Measurements from ENCODE around the gene RRAS. TPM values are rescaled to one million over a fixed set of nuclear protein-coding genes. Genes with fewer than 3 reads are reported as not detected.
"Not testable (repeated sequence)": the region's sequence is repeated elsewhere in the genome, so short reads cannot be mapped to it uniquely, and the experiment has no call there.

The RRAS gene
- total and polyA plus RNA-seq, 12 donors: 6.8 to 180 (median 42.3) TPM

- Histone ChIP-seq H3K4me1 (replicated peaks in 1 of 2) (peaks cover 0 to 6% of the 10 kb centered on the region in 2 donors), H3K36me3 (replicated peaks in 1 of 2) (peaks cover 0 to 13% of the 10 kb centered on the region in 2 donors), H3K27ac (peak overlapping the region in 1 of 5 donors; percentile 42), H3K9me3 (replicated peaks in 1 of 3) (no peaks in the 10 kb centered on the region), H3K27me3 (no peaks in the 10 kb centered on the region), H3K4me3 (no peak overlapping the region)
- no peak for TF ChIP-seq POLR2A (IDR thresholded peaks at IDR 0.05)
- TF ChIP-seq, protein P1, sequence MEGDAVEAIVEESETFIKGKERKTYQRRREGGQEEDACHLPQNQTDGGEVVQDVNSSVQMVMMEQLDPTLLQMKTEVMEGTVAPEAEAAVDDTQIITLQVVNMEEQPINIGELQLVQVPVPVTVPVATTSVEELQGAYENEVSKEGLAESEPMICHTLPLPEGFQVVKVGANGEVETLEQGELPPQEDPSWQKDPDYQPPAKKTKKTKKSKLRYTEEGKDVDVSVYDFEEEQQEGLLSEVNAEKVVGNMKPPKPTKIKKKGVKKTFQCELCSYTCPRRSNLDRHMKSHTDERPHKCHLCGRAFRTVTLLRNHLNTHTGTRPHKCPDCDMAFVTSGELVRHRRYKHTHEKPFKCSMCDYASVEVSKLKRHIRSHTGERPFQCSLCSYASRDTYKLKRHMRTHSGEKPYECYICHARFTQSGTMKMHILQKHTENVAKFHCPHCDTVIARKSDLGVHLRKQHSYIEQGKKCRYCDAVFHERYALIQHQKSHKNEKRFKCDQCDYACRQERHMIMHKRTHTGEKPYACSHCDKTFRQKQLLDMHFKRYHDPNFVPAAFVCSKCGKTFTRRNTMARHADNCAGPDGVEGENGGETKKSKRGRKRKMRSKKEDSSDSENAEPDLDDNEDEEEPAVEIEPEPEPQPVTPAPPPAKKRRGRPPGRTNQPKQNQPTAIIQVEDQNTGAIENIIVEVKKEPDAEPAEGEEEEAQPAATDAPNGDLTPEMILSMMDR (IDR thresholded peaks at IDR 0.05): no peak
- intact Hi-C loops (cut with DNase I): loop anchor here in 1 of 2 donors (5.0 kb wide), 1 partner anchor 34 kb away; no protein-coding TSS in a partner anchor
- WGBS, 4 donors: 22 to 34% (median 24%) methylated on average over 9 of the region's 9 CpGs
- peak in 2 of 7 donors; percentile 35 to 51 for DNase-seq
Observed at GRCh38 chr19:49631014-49631588, 8.8 kb downstream of the RRAS start.

DNA sequence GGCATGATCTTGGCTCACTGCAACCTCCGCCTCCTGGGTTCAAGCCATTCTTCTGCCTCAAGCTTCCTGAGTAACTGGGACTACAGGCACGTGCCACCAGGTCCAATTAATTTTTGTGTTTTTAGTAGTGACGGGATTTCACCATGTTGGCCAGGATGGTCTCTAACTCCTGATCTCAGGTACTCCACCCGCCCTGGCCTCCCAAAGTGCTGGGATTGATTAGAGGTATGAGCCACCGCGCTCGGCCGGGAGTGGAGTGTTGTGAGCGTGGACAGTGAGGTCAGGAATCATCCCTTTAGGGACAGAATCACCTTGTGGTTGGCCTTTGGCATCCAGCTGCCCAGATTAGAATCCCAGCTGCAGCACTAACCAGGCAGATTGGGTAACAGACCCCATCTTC lies 10.3 kb downstream of the RRAS start:
- peaks cover 0 to 22% of the 10 kb centered on the region in 2 donors for H3K36me3 ChIP-seq (replicated peaks in 1 of 2)
- H3K27me3 ChIP-seq: no peaks in the 10 kb centered on the region
- intact Hi-C loops (cut with DNase I): loop anchor here in 1 of 2 donors (5.0 kb wide), 1 partner anchor 32 kb away; no protein-coding TSS in a partner anchor
- TF ChIP-seq, protein P1 (IDR thresholded peaks at IDR 0.05): no peak
- no peak for TF ChIP-seq POLR2A (IDR thresholded peaks at IDR 0.05)
- H3K27ac ChIP-seq: no peak overlapping the region
- H3K4me3 ChIP-seq: no peak overlapping the region
- DNase-seq: no peak
- no peaks in the 10 kb centered on the region for H3K9me3 ChIP-seq (replicated peaks in 1 of 3)
- WGBS, 4 donors: 87 to 93% (median 89%) methylated on average over 6 to 9 of the region's 9 CpGs
- peaks cover 0 to 6% of the 10 kb centered on the region in 2 donors for H3K4me1 ChIP-seq (replicated peaks in 1 of 2)

DNA sequence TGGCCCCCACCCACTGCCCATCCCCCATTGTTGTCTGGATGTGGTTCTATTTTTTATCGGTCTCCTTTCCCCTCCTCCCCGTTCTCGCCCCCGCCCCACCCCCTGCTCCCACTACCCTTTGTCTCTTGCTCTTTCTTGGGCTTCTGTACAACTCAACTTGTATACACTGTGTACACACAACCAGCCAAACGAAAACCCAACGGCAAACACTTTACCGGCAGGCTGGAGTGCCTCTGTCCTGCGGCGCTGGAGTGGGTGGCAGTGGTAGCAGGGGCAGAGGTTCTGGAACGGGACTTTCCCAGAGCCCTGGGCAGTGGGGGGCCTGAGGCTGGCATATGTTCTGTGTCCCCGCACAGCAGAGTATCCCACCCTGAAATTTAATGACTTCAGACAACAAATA lies 13.7 kb downstream of the RRAS start:
- H3K27ac ChIP-seq: no peak overlapping the region
- H3K9me3 ChIP-seq (replicated peaks in 1 of 3): no peaks in the 10 kb centered on the region
- no peak overlapping the region for H3K4me3 ChIP-seq
- no peaks in the 10 kb centered on the region for H3K27me3 ChIP-seq
- H3K36me3 ChIP-seq (replicated peaks in 1 of 2): peaks cover 0 to 34% of the 10 kb centered on the region in 2 donors
- no peak for DNase-seq
- intact Hi-C loops (cut with DNase I): no loop called here
- WGBS, 4 donors: 89 to 96% (median 91%) methylated on average over 11 of the region's 11 CpGs
- peaks cover 0 to 6% of the 10 kb centered on the region in 2 donors for H3K4me1 ChIP-seq (replicated peaks in 1 of 2)
- TF ChIP-seq, protein P1 (IDR thresholded peaks at IDR 0.05): no peak
- no peak for TF ChIP-seq POLR2A (IDR thresholded peaks at IDR 0.05)

DNA sequence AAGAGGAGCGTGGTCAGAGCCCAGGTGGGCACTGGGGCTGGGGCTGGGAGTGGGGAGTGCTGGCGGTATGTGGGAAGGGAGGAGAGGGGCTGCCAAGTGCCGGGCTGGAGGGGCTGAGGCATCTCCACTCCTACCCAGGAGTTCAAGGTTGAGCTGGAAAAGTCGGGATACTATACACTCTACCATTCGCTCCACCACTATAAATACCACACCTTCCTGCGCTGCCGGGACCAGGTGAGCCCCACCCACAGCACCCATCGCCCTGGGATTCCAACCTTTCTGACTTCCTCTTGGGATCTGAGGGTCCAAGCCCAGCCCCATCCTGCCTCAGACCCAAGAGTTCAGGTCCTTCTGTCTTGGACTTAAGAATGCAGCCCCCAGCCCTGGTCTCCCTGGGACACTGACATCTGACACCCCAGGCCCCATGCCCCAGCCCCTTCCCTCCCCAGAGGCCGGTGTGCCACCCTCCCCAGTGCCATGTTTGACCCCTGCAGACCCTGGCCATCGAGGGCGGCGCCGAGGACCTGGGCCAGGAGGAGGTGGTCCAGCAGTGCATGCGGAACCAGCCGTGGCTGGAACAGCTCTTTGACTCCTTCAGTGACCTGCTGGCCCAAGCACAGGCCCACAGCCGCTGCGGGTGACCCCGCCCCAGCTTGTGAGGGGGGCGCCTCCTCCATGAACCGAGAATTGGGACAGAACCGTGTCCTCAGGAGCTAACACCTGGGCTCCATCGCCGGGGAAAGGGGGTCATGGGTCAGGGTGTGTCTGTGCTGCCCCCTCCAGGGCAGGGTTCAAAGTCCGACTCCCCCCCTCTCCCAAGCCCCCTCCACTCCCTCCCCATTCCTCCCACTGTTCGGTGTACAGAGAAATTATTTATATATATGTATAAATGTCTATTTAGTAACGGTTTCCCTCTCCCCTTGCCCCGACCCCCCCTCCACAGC lies 14.7 kb downstream of the RRAS start:
- Histone ChIP-seq H3K9me3 (replicated peaks in 1 of 3) (no peaks in the 10 kb centered on the region), H3K27me3 (no peaks in the 10 kb centered on the region), H3K4me3 (no peak overlapping the region), H3K36me3 (replicated peaks in 1 of 2) (peaks cover 0 to 35% of the 10 kb centered on the region in 2 donors), H3K4me1 (replicated peaks in 1 of 2) (no peaks in the 10 kb centered on the region), H3K27ac (no peak overlapping the region)
- intact Hi-C loops (cut with DNase I): no loop called here
- no peak for DNase-seq
- TF ChIP-seq, protein P1 (IDR thresholded peaks at IDR 0.05): no peak
- WGBS, 4 donors: 84 to 87% (median 84%) methylated on average over 10 to 27 of the region's 27 CpGs

GRCh38 chr19:49617860-49618259 lies 22.1 kb downstream of the RRAS start:
- H3K27ac ChIP-seq; H3K27me3 ChIP-seq; DNase-seq; H3K4me3 ChIP-seq; H3K9me3 ChIP-seq (replicated peaks in 1 of 3); intact Hi-C loops (cut with DNase I): not testable (repeated sequence)
- Histone ChIP-seq H3K4me1 (replicated peaks in 1 of 2) (peaks cover 12 to 16% of the 10 kb centered on the region in 2 donors), H3K36me3 (replicated peaks in 1 of 2) (peaks cover 0 to 55% of the 10 kb centered on the region in 2 donors)
- 88 to 95% (median 93%) methylated on average over 13 of the region's 13 CpGs for WGBS, 4 donors

Data from adrenal gland (tissue), 12 donors.